Measurements from ENCODE around the gene KIF3B.
"Not testable (repeated sequence)": the region's sequence is repeated elsewhere in the genome, so short reads cannot be mapped to it uniquely, and the experiment has no call there.

KIF3B gene

DNA sequence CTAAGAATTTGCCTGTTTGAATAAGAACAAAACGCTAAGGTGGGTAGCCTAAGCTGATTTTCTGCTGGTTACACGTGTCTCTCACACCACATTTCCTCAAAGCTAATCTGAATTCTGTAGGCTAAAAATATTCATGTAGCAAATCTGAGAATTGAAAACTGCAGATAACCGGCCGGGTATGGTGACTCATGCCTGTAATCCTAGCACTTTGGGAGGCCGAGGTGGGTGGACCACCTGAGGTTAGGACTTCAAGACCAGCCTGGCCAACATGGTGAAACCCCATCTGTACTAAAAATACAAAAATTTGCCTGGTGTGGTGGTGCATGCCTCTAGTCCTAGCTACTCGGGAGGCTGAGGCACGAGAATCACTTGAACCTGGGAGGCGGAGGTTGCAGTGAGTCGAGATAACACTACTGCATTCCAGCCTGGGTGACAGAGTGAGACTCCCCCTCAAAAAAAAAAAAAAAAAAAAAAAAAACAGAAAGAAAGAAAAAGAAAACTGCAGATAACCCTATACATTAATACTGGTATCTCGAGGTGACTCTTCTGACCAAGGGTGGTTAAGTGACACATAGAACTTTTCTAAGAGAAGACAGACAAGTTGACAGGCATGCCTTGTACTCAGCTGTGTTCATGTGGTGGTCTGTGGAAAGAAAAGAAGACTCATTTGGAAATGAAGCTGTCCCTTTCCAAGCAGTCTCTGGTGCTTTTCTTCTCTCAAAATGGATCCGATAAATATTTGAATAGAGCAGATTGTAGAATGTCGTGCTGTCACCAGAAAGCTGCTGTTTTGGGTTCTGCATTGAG lies 55.9 kb downstream of the KIF3B start:
- peak; percentile 36 for DNase-seq

DNA sequence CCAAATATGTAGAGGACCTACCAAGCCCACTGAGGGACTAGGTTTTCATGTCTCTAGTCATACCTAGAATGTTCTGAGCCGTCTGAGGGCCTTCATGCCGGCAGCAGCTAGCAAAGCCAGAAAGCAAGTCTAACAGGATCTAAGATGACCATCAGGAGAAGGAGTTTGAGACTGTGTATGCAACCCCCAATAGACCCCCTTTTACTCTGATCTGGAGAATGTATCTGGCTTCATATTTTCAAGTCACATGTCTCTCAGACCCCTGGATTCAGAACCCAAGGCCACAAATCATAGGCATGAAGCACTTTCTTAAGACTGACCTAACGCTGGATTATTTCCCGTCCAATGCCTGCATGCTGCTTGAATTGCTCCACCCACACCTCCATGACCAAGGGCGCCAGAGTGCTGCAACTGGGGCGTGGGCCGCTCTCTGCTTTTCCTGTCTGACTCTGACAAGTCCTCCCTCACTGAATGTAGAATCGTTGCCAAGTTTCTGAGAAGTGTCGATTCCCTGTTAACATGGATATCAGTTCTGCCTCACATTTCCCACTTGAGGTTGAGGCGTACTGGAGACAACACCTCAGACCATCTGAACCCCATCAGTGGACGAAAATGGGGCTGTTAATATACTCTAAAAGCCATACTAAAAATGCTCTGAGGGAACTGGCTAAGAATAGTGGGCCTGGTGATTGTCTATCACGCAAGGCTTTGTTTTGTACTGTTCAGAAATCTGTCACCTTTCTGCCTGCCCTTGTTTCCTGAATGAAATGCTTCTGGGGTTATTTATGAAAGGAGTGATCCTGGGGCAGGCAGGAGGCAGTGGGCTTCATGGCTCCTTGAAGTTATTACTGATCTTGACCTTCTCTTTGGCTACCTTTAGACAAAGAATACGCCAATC lies 56.8 kb downstream of the KIF3B start:
- peak; percentile 27 for DNase-seq

DNA sequence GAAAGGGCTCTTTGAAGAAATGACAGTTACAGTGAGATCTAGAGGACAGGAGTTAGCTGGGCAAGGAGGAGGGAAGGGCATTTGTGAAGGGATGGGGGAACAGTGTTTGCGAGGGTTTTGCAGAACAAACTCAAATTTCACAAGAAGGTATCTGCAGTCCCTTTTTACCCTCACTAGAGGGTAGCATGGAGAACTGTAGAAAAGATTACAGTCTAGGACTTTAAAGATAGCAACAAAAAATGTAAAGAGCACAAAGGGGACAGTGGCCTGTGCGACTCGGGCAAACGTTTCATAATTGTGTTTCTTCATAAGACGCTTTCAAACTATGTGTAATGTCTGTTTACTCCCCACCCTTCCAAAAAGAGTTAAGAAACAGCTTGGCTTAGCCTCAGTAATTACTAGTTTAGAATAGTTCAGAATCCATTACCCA lies 59.5 kb downstream of the KIF3B start:
- peak; percentile 88 for DNase-seq

DNA sequence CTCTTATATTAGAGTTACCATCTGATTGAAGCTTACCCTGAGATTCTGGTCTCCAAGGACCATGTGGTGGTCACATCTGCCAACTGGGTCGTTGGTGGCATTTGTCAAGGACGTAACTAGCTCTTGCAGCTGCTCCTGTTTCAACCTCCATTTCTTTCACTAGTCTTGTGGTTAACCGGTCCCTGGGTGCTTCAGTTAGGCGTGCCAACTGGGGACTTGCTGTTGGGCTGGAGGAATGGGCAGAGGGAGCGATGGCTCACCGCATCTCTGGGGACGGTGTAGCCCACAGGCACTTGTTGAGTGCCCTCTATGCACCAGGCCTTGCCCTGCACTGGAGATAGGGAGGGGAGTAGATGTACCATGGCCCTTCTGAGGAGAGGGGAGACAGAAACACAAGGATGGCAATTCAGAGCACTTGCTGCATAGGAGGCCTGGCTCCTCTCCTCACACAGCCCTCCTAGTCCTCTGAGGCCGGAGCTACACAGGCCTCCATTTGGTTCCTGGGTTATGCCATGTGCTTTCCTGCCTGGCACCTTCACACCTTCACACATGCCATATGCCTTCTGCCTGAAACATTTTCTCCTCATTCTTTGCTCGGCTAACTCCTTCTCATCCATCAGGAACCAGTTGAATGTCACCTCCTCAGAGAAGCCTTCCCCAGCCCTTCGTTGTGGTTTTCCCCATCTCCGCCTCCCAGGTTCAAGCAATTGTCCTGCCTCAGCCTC lies 60.6 kb downstream of the KIF3B start:
- DNase-seq, result peak; percentile 82

DNA sequence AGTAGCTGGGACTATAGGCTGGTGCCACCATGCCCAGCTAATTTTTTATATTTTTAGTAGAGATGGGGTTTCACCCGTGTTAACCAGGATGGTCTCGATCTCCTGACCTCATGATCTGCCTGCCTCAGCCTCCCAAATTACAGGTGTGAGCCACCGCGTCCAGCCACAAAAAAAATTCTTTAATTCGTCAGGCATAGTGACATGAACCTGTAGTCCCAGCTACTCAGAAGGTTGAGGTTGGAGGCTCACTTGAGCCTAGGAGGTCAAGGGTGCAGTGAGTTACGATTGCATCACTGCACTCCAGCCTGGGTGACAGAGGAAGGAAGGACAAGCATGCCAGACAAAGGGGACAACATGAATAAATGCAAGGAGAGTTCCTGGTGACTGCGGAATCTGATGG lies 61.2 kb downstream of the KIF3B start:
- DNase-seq, result peak; percentile 70

DNA sequence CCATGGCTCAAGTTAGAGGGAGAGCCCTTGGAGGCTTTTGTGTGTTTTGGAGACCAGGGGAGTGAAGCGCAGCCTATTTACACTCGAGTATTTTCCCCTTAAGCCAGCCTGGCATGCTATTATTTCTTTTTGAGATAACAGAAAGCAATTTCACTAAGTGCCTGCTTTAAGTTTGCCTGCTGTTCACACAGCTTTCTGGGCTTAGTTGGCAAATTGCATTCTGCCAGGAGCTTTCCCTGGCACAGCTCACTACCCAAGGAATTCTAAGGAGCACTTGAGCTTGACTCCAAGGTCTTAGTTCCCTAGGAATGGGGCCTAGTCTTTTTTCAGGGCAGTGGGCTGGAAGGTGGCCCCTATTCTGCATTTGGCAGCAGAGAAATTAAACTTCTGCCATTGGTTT lies 61.7 kb downstream of the KIF3B start:
- DNase-seq, result no peak

DNA sequence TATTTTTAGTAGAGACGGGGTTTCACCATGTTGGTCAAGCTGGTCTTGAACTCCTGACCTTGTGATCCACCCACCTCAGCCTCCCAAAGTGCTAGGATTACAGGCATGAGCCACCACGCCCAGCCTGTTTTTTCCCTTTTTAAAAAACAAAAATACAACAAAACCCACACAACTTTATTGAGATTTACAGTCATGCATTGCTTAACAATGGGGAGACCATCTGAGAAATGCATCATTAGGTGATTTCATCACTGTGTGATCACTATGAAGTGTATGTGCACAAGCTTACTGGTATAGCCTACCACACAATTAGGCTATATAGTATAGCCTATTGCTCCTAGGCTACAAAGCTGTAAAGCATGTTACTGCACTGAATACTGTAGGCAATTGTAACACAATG lies 63.6 kb downstream of the KIF3B start:
- peak; percentile 35 for DNase-seq

DNA sequence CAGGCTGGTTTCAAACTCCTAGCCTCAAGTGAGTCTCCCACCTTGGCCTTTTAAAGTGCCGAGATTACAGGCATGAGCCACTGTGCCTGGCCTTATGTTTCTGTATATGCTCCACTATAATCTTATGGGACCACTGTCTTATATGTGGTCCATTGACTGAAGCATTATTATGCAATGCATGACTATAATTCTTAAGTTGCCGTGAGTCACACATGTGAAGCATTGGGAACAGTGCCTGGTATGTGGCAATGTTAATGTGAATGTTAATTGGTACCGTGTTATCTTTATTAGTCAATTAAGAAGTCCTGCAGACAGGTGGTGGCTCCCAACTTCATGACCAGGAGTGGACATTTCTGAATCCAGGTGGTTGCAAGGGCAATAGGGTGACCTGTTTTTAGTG lies 66.0 kb downstream of the KIF3B start:
- peak; percentile 81 for DNase-seq

DNA sequence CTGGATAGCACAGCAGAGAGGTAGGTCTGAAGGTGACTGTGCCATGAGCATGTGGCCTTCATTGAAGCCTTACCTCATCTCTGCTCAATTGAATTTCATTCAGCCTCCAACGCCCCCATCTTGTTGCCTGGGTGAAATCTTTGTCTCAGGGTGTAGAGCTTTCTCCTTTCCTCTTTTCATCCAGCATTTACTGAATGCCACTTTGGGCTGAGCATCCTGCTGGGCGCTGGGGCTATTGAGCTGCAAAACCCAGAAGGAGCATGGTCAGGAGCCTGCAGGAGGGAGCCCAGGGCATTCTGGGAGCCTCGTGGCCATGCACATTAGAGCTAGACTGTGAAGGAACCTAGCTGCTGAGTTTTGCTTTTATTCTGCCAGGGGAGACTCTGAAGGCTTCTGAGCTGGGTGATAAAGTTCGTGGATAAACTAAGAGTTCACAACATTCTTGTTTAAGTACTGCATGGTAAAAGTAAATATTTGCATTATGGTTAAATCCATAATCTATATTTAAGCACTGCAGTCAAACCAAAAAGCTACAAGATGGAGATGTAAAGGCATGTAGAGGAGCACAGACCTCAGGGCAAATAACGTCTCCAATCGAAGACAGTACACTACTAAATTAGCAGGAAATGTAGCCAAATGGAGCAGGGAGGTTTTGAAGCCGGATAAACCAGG lies 67.5 kb downstream of the KIF3B start:
- DNase-seq, result no peak

DNA sequence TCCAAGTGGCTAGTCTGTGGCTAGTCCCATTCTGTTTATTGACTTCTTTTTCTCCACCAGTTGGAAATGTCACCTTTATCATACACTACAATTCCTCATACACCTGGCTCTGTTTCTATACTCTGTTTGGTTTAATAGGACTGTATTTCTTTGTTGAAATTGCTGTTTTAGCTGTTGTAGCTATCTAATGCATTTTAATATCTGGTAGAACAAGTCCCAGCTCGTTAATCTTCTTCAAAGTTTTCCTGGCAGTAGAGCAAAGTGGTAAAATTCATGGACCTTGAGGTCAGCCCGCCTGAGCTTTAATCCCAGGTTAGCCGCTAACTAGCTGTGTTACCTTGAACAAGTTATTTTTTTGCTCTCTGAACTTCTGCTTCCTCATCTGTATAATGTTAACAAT lies 70.8 kb downstream of the KIF3B start:
- no peak for DNase-seq

DNA sequence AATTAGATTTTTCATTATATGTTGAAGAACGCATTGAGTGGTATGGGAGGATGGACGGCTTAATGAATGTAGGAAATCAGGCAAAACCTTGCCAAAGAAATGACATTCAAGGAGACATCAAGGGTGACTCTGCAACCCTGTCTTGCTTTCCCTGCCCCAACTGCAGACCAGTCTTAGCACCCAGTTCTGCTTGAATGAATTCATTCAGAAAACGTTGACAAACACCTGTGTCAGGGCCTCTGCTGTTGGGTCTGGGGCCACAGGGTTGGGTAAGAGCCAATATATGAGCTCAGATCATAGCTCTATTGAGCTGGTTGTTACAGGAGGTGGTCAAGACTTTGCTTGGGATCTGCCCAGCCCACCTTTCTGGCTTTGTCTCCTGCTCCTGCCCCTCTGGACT lies 73.0 kb downstream of the KIF3B start:
- DNase-seq, result no peak

DNA sequence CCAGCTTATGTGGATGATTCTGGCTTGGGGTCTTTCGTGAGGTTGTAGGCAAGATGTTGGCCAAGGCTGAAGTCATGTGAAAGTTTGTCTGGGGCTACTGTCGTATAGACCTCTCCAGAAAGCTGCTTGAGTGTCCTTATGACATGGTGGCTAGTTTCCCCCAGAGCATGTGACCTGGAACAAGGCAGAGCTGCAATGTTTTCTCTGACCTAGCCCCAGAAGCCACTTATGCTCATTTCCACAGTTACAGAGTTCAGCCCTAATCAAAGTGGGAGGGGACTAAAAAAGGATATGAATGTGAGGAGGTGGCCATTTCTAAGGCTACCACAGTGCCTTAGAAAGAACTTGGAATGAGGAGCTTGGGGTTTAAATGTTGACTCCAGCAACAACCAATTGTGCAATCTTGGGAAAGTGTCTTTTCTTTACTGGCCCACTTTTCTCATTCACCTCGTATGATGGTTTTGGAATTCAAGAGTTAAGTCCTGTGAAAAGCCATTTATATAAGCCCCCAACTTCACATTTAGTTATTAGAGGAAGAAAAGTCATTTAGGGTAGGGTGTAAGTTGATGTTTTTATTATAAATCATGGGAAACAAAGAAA lies 74.8 kb downstream of the KIF3B start:
- DNase-seq, result peak; percentile 42

DNA sequence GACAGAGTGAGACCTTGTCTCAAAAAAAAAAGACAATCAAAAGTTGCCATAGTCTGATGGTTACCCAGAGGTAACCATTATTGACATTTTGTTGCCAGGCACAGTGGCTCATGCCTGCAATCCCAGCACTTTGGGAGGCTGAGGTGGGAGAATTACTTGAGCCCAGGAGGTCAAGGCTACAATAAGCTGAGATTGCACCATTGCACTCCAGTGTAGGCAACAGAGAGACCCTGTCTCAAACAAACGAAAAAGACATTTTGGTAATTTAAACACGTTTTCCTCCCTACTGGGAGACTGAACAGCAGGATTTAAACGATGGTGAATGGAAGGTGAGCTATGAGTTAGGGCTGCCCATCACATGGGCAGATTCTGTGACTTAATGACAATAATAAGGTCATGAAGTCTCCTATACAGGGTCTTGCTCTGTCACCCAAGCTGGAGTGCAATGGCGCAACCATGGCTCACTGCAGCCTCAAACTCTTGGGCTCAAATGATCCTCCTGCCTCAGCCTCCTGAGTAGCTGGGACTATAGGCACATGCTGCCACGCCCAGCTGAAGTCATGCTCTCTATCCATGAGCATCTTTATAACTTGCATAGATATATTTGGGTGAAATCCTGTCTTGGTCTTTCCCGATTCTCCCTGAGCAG lies 76.5 kb downstream of the KIF3B start:
- no peak for DNase-seq

DNA sequence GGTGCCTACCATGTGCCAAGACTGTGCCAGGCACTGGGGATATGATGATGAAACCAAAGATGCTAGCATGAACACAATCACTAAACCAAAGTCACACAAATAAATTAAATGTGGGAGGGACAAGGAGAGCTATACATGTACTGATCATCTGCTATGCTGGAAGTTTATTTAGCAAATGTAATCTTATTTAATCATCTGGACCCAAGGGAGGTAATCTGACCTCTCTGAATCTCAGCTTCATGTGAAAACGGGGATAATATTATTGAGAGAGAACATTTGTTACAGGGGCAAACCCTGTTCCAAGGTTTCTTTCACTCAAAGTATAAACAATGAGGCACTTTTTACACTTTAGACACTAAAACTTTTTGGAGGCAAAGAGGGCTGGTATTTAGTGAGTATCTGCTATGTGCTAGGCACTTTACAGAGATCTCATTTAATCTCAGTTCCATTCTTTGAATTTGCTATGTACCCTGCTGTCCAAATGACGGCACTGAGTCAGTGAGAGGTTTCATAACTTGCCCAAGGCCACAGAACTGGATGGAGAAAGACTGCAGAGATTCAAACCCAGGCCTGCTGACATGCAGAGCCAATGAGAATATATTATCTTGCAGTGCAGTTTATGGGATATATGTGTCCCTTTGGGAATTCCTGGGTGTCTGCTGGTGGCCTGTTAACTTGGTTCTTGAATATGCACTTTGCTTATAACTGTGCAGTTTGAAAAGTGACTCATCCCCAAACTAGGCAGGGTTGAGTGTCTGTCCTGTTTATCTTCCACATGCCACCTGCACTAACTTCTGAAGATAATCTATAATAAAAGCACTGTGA lies 77.4 kb downstream of the KIF3B start:
- no peak for DNase-seq

DNA sequence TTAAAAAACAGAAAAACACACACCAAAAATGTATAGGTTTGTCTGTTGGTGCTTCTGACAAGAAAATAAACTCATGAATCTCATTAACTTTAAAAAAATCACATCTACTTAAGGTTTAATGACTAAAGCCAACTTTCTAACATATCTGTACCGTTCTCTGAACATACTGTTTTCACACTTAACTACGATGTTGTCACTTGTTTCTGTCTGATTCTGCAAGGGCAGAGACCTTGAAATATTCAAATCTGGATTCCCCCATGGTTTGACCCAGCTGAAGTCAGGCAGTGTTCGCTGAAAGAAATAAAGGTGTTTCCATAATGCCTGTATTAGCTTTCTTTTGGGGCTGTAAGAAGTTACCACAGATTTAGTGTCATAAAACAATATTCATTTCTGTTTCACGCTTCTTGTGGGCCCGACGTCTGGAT lies 78.0 kb downstream of the KIF3B start:
- no peak for DNase-seq

DNA sequence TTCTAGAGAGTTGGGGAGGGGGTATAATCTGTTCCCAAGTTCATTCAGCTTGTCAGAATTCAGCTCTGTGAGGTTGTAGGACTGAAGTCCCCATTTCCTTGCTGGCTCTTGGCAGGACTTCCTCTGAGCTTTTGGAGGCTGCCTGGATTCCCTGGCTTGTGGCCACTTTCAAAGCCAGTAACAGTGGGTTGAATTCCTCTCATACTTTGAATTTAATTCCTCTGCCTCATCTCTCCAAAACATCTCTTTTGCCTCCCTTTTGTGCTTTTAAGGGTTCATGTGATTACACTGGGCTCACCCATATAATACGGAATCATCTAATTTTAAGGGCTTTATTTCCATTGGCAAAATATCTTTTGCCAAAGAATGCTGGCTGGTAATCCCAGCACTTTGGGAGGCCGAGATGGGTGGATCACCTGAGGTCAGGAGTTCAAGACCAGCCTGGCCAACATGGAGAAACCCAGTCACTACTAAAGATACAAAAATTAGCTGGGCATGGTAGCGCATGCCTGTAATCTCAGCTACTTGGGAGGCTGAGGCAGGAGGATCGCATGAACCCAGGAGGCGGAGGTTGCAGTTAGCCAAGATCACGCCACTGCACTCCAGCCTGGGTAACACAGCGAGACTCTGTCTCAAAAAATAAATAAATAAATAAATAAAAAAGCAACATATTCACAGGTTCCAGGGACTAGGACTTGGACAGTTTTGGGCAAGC lies 78.6 kb downstream of the KIF3B start:
- not testable (repeated sequence) for DNase-seq

DNA sequence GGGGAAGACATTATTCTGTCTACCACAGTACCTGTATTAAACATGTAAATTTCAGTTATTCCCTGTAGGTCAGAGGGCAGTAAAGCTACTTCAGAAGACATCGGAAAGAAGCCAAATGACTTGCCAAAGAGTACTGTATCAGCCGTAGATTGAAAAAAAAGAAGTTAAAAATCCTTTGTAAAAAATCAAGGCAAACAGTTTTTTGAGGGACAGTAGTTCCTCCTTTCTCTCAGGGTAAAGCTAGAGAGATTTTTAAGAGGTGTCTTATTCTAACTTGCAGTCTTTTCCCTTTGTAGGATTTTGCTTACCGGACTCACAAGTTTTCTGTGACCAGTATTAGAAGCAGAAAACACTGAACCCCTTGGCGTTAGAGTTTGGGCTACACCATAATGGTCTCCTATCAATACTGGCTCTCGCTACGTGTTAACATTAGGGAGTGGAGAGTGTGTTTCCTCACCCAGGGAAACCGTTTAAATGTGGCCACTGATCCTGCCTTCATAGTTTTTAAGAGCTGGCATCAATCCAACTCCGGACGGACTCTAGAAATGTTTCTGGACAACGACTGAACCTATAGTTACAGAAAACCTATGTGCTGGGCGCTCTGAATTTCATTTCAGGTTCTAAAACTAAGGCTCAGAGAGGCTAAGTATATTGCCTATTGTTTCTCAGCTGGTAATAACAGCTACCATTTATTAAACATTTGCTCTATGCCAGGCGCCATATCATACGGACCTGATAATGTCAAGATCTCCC lies 79.3 kb downstream of the KIF3B start:
- no peak for DNase-seq

DNA sequence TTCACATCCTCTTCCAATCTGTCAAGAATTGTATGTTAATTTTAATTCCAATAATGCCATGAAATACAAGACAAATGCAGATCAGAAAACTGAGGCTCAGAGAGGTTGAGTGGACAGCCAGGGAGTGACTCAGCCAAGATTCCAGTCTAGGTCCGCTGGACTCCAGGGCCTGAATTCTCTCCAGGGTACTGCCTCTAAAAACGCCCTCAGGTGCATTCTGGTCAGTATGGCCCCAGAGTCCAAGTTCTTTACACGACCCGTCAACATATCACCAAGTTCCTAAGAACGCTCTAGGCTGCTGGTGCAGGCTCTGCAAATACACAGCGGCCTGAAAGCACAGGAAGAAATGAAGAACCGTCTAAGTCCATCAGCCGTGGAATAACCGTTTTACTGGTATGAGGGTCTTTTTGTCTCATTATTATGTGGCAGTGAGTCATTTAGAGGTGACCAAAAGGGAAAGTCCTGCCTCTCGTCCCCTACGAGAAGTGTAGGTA lies 80.0 kb downstream of the KIF3B start:
- no peak for DNase-seq

Data from MV-4-11 (cell line).